K562 (cell line): ENCODE measurements around the gene TMEM200B.

Source experiments
- EP300 ChIP-seq: IDR thresholded peaks from 2 replicates; pipeline ENCODE4 v1.6.1; 2012; ENCODE audit warnings: low read length, improper control_type of control experiment
- NCOA1 ChIP-seq: fragments of 450-650 bp; IDR thresholded peaks from 2 replicates; pipeline ENCODE4 v1.6.1; 2016; ENCODE audit warnings: low read depth
- TAF1 ChIP-seq: IDR thresholded peaks from 2 replicates; pipeline ENCODE4 v1.6.1; 2011; ENCODE audit warnings: mild to moderate bottlenecking, low read length, moderate library complexity; ENCODE audit not compliant: insufficient read depth, control insufficient read depth, severe bottlenecking; ENCODE audit errors: extremely low read depth
- TBL1XR1 ChIP-seq, 2 experiments: IDR thresholded peaks; 2 replicates each; pipeline ENCODE4 v1.6.1; 2012; ENCODE audit warnings: improper control_type of control experiment in 2 of 2, low read length in 2 of 2, mild to moderate bottlenecking in 1 of 2
- TCF7L2 ChIP-seq: fragments of 150-350 bp; IDR thresholded peaks from 2 replicates; pipeline ENCODE4 v1.6.1; 2016; ENCODE audit warnings: low read depth, mild to moderate bottlenecking, low read length, moderate library complexity
- ZNF23 ChIP-seq: fragments of 250-450 bp; sonication (Bioruptor Pico); IDR thresholded peaks from 2 replicates; pipeline ENCODE4 v1.4.0; 2020; ENCODE audit warnings: mild to moderate bottlenecking

DNA sequence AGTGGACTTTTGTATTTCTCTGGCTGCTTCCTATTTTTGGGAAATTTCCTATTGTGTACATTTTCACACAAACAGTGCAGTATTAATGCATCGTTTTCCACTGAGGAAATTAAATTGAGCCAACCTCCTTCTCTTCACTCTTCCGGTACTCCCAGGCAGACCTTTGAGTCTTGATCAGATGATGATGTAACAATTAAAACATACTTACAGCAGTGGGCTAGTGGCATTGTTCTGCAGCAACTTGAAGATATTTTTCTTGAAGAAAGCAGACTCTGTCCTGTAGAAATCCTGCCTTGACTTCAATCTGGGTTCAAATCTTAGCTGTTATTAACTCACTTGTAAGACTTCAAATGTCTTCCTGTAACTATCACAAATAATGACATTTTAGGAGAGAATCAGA lies 19.0 kb upstream of the TMEM200B start:
- TF ChIP-seq TAF1, result no peak
- no peak for TF ChIP-seq TBL1XR1 (IDR thresholded peaks at IDR 0.05; ENCODE audit: low read length in 2 of 2)
- no peak for TF ChIP-seq TCF7L2
- TF ChIP-seq ZNF23 (CRISPR knock-in tag), result no peak
- TF ChIP-seq EP300, result no peak
- no peak for TF ChIP-seq NCOA1
